H9 (cell line): ENCODE results near the gene LRRC63. TPM values are rescaled to one million over a fixed set of nuclear protein-coding genes. Genes with fewer than 3 reads are reported as not detected.

ENCODE experiments used
- DNase-seq: peaks from one replicate; pipeline ENCODE4 v3.0.0-alpha.2; 2017
- H2AFZ ChIP-seq: one replicate; pipeline ENCODE4 v1.6.1; 2013; ENCODE audit warnings: mild to moderate bottlenecking, low read length, control low read depth, moderate library complexity
- H2AK5ac ChIP-seq: 2 replicates; pipeline ENCODE4 v1.6.1; 2013; ENCODE audit warnings: low read length, control low read depth, mixed read lengths; ENCODE audit not compliant: insufficient read length
- H2BK120ac ChIP-seq: one replicate; pipeline ENCODE4 v1.6.1; 2013; ENCODE audit warnings: low read depth, mild to moderate bottlenecking, low read length, control low read depth, inconsistent platforms; ENCODE audit not compliant: poor library complexity, severe bottlenecking
- H2BK12ac ChIP-seq: 2 replicates; pipeline ENCODE4 v1.6.1; 2013; ENCODE audit warnings: low read length, control low read depth, mixed read lengths, low read depth; ENCODE audit not compliant: insufficient read length
- H2BK15ac ChIP-seq: 2 replicates; pipeline ENCODE4 v1.6.1; 2013; ENCODE audit warnings: low read depth, low read length, control low read depth
- H2BK20ac ChIP-seq: one replicate; pipeline ENCODE4 v1.6.1; 2013; ENCODE audit warnings: low read depth, mild to moderate bottlenecking, low read length, control low read depth, inconsistent platforms; ENCODE audit not compliant: poor library complexity, severe bottlenecking
- H2BK5ac ChIP-seq: 2 replicates; pipeline ENCODE4 v1.6.1; 2013; ENCODE audit warnings: low read length, control low read depth, mixed read lengths; ENCODE audit not compliant: insufficient read length
- H3K14ac ChIP-seq: 2 replicates; pipeline ENCODE4 v1.6.1; 2013; ENCODE audit warnings: low read length, control low read depth; ENCODE audit not compliant: insufficient read depth
- H3K18ac ChIP-seq: 2 replicates; pipeline ENCODE4 v1.6.1; 2013; ENCODE audit warnings: low read depth, mild to moderate bottlenecking, mixed read lengths, low read length, control low read depth; ENCODE audit not compliant: insufficient read length
- H3K23ac ChIP-seq: 2 replicates; pipeline ENCODE4 v1.6.1; 2013; ENCODE audit warnings: low read length, control low read depth, mixed read lengths, low read depth; ENCODE audit not compliant: insufficient read length
- H3K23me2 ChIP-seq: 2 replicates; pipeline ENCODE4 v1.6.1; 2013; ENCODE audit warnings: low read depth, mild to moderate bottlenecking, mixed read lengths, low read length, control low read depth; ENCODE audit not compliant: insufficient read length, poor library complexity, severe bottlenecking
- H3K27ac ChIP-seq: 2 replicates; pipeline ENCODE4 v1.5.1; 2013; ENCODE audit warnings: low read length, control low read depth, mixed read lengths, low read depth; ENCODE audit not compliant: insufficient read length
- H3K27me3 ChIP-seq: 2 replicates; pipeline ENCODE4 v1.6.1; 2013; ENCODE audit warnings: low read length, control low read depth, inconsistent platforms; ENCODE audit not compliant: insufficient read depth
- H3K4ac ChIP-seq: 2 replicates; pipeline ENCODE4 v1.6.1; 2013; ENCODE audit warnings: low read depth, mild to moderate bottlenecking, control low read depth, inconsistent platforms, low read length, moderate library complexity
- H3K4me1 ChIP-seq: 2 replicates; pipeline ENCODE4 v1.6.1; 2013; ENCODE audit warnings: low read length, control low read depth, inconsistent platforms; ENCODE audit not compliant: insufficient read depth
- H3K4me2 ChIP-seq: 2 replicates; pipeline ENCODE4 v1.6.1; 2013; ENCODE audit warnings: low read length, control low read depth, mixed read lengths; ENCODE audit not compliant: insufficient read length, insufficient read depth
- H3K56ac ChIP-seq: 2 replicates; pipeline ENCODE4 v1.6.1; 2013; ENCODE audit warnings: low read depth, mild to moderate bottlenecking, mixed read lengths, low read length, control low read depth; ENCODE audit not compliant: insufficient read length
- H3K79me1 ChIP-seq: 2 replicates; pipeline ENCODE4 v1.6.1; 2013; ENCODE audit warnings: low read depth, mild to moderate bottlenecking, moderate library complexity, low read length, control low read depth, inconsistent platforms; ENCODE audit not compliant: insufficient read depth, poor library complexity, severe bottlenecking
- H3K79me2 ChIP-seq: 2 replicates; pipeline ENCODE4 v1.6.1; 2013; ENCODE audit warnings: low read length, control low read depth, inconsistent platforms; ENCODE audit not compliant: insufficient read depth
- H3K9ac ChIP-seq: 2 replicates; pipeline ENCODE4 v1.6.1; 2013; ENCODE audit warnings: low read length, control low read depth, mixed read lengths; ENCODE audit not compliant: insufficient read length; ENCODE audit errors: extremely low read depth
- H3K9me3 ChIP-seq: one replicate; pipeline ENCODE4 v1.6.1; 2013; ENCODE audit warnings: low read depth, low read length, inconsistent platforms; ENCODE audit not compliant: control insufficient read depth
- H3T11ph ChIP-seq: one replicate; pipeline ENCODE4 v1.6.1; 2013; ENCODE audit warnings: mild to moderate bottlenecking, low read length, control low read depth, inconsistent platforms
- H4K20me1 ChIP-seq: one replicate; pipeline ENCODE4 v1.6.1; 2013; ENCODE audit not compliant: control insufficient read depth, insufficient read length, insufficient read depth
- H4K5ac ChIP-seq: 2 replicates; pipeline ENCODE4 v1.6.1; 2013; ENCODE audit warnings: low read depth, mild to moderate bottlenecking, mixed read lengths, low read length, control low read depth; ENCODE audit not compliant: insufficient read length
- H4K8ac ChIP-seq: replicated peaks from 2 replicates; pipeline ENCODE4 v1.6.1; 2013; ENCODE audit warnings: low read length, control low read depth, mixed read lengths, low read depth; ENCODE audit not compliant: insufficient read length
- H4K91ac ChIP-seq: 2 replicates; pipeline ENCODE4 v1.6.1; 2013; ENCODE audit warnings: low read depth, mild to moderate bottlenecking, moderate library complexity, mixed read lengths, low read length, control low read depth; ENCODE audit not compliant: insufficient read length
- H3K27ac Mint-ChIP-seq, 3 experiments: 2 replicates in 2 of 3; 3 replicates in 1 of 3; pipeline ENCODE4 v1.8.0; 2020 to 2021; ENCODE audit warnings: mixed read lengths in 3 of 3, mild to moderate bottlenecking in 1 of 3, moderate library complexity in 1 of 3
- H3K27me3 Mint-ChIP-seq: 2 replicates; pipeline ENCODE4 v1.8.0; 2021; ENCODE audit warnings: low read depth, mild to moderate bottlenecking, moderate library complexity, mixed read lengths
- H3K36me3 Mint-ChIP-seq, 3 experiments: 2 replicates in 2 of 3; 3 replicates in 1 of 3; pipeline ENCODE4 v1.8.0; 2020 to 2021; ENCODE audit warnings: low read depth in 3 of 3, mixed read lengths in 3 of 3; ENCODE audit not compliant: insufficient read depth in 1 of 3
- H3K4me1 Mint-ChIP-seq, 2 experiments: 2 replicates each; pipeline ENCODE4 v1.8.0; 2020; ENCODE audit warnings: mixed read lengths in 2 of 2
- H3K4me3 Mint-ChIP-seq, 2 experiments: 2 replicates in 1 of 2; 3 replicates in 1 of 2; pipeline ENCODE4 v1.8.0; 2020 to 2021; ENCODE audit warnings: mild to moderate bottlenecking in 2 of 2, mixed read lengths in 2 of 2, moderate library complexity in 1 of 2
- H3K9me3 Mint-ChIP-seq, 2 experiments: 2 replicates in 1 of 2; 3 replicates in 1 of 2; pipeline ENCODE4 v1.8.0; 2020; ENCODE audit warnings: mild to moderate bottlenecking in 2 of 2, mixed read lengths in 2 of 2, moderate library complexity in 1 of 2
- WGBS: extraction: QIAGEN DNeasy Blood & Tissue Kit; methylation state at CpG from one replicate; pipeline ENCODE4 v1.1.7; 2013; ENCODE audit warnings: missing lambda C conversion rate, low lambda C conversion rate, mixed read lengths; ENCODE audit not compliant: insufficient read length; ENCODE audit errors: extremely low coverage; 5-methylcytosine and 5-hydroxymethylcytosine counted together
- total RNA-seq: library from RNA; stranded (reverse); gene quantifications from 2 replicates; pipeline ENCODE4 v1.2.1, GENCODE V29; 2021
- TF ChIP-seq, protein P1 (sequence below): fragments of 200-600 bp; sonication (generic); conservative IDR thresholded peaks from 3 replicates; pipeline ENCODE4 v1.8.0; 2021; ENCODE audit warnings: antibody characterized with exemption, mild to moderate bottlenecking

Gene LRRC63
- total RNA-seq, 1 experiment from 2014 or later = not detected

DNA sequence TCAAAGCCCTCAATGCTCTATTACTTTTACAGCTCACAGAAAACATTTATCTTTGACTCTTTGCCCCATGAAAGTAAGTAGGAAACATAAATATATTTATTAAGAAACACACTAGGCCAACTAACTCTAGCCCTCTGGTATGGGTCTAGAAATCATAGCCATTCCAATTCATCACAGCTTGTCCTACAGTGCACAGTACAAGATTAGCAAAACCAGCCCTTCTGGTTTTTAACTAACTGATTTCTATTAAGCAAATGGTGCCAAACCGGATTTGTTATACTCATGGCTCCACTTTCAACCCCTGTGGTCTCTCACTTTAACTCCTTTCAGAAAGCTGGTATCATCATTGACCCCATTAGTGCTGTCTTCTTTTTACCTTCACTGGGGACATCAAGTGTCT, 5.6 kb upstream of the LRRC63 start:
- H2AK5ac ChIP-seq = no peak overlapping the region
- H2BK20ac ChIP-seq = no peak overlapping the region
- no peak for DNase-seq
- no peak overlapping the region for H3T11ph ChIP-seq
- Mint-ChIP-seq H3K9me3 (no peaks in the 10 kb centered on the region), H3K36me3 (no peaks in the 10 kb centered on the region), H3K27me3 (peaks cover 10% of the 10 kb centered on the region), H3K4me1 (peaks cover 12 to 13% of the 10 kb centered on the region in 2 experiments), H3K27ac (no peak overlapping the region; a peak in 1 of 7 replicates), H3K4me3 (no peak overlapping the region)
- no peak overlapping the region for H2BK12ac ChIP-seq
- no peak overlapping the region for H2BK5ac ChIP-seq
- no peak overlapping the region for H2AFZ ChIP-seq
- H4K8ac ChIP-seq = no peak overlapping the region
- no CpG with 5 or more reads among the region's 1 CpG for WGBS
- H3K4me2 ChIP-seq = no peak overlapping the region
- H3K4ac ChIP-seq = no peak overlapping the region
- no peaks in the 10 kb centered on the region for H3K79me1 ChIP-seq
- H3K9me3 ChIP-seq = no peaks in the 10 kb centered on the region
- H3K23me2 ChIP-seq = peaks cover 2% of the 10 kb centered on the region
- no peak overlapping the region for H3K23ac ChIP-seq
- no peak overlapping the region for H3K27ac ChIP-seq
- no peak overlapping the region for H3K14ac ChIP-seq
- H3K56ac ChIP-seq = no peak overlapping the region
- H3K27me3 ChIP-seq = no peaks in the 10 kb centered on the region; the same call in 1 of the 2 replicates
- no peaks in the 10 kb centered on the region for H4K20me1 ChIP-seq
- H3K18ac ChIP-seq = no peak overlapping the region
- no peak overlapping the region for H4K91ac ChIP-seq
- TF ChIP-seq, protein P1, sequence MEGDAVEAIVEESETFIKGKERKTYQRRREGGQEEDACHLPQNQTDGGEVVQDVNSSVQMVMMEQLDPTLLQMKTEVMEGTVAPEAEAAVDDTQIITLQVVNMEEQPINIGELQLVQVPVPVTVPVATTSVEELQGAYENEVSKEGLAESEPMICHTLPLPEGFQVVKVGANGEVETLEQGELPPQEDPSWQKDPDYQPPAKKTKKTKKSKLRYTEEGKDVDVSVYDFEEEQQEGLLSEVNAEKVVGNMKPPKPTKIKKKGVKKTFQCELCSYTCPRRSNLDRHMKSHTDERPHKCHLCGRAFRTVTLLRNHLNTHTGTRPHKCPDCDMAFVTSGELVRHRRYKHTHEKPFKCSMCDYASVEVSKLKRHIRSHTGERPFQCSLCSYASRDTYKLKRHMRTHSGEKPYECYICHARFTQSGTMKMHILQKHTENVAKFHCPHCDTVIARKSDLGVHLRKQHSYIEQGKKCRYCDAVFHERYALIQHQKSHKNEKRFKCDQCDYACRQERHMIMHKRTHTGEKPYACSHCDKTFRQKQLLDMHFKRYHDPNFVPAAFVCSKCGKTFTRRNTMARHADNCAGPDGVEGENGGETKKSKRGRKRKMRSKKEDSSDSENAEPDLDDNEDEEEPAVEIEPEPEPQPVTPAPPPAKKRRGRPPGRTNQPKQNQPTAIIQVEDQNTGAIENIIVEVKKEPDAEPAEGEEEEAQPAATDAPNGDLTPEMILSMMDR = no peak
- H3K79me2 ChIP-seq = no peaks in the 10 kb centered on the region
- no peak overlapping the region for H2BK15ac ChIP-seq
- no peak overlapping the region for H3K9ac ChIP-seq
- H3K4me1 ChIP-seq = no peaks in the 10 kb centered on the region
- no peak overlapping the region for H2BK120ac ChIP-seq
- H4K5ac ChIP-seq = no peak overlapping the region
